ENCODE measurements around the gene PSMC5.

PSMC5 gene

DNA sequence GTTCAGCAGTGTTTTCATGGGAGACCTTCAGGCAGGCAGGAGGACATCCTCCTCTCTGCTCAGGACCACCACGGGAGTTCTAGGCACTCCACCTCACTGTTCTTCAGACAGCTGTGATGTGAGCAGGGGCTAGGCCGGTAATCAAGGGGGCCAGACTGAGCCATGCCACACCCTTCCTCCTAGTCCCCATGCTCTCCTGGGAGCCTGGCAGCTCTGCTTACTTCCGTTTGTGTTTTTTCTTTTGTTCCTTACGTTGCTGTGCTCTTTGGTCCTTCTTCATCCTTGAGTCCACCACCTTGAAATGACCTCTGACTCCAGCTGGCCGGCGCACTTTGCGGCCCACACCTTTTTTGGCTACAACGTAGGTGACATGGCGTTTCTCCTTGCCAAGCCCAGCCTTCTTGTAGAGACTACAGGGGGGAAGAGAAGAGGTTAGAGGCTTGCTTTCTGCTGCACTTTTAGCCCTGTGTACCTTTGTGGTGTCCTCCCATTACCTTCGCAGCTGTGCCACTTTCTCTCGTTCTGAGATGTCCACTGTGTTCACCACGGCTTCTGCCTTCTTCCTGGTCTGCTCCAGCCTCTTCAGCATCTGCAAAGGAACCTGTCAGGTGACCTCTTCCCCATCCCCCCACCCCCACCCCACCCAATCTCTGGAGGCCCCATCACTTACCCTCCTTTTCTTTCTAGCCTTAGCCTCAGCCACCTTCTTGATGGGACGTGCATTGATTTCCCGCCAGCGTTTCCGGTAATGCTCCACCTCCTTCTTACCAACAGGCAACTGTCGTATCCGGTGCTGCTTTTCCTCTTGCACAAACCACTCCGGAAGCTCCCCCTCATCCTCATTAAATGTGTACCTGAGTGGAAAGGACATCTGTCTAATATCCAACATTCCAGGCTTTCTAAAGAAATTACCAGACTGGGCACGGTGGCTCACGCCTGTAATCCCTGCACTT, 7.4 kb upstream of the PSMC5 start:
- H3K27ac ChIP-seq (ENCODE audit: low read depth, low read length): peak overlapping the region; percentile 0
- H3K9me3 ChIP-seq (ENCODE audit: control insufficient read depth in 5 of 5, low read length in 5 of 5): no peaks in the 10 kb centered on the region
- H3K4me1 ChIP-seq (ENCODE audit: control insufficient read depth in 5 of 5, insufficient read depth in 5 of 5, low read length in 5 of 5): peaks cover 0 to 10% (median 0%) of the 10 kb centered on the region in 5 donors
- H3K9ac ChIP-seq (ENCODE audit: low read length in 5 of 5): peak overlapping the region in 1 of 5 donors; percentile 18
- no peaks in the 10 kb centered on the region for H3K27me3 ChIP-seq (ENCODE audit: control insufficient read depth in 5 of 5, insufficient read depth in 4 of 5, low read length in 5 of 5)
- peaks cover 46 to 98% (median 97%) of the 10 kb centered on the region in 5 donors for H3K36me3 ChIP-seq (ENCODE audit: control insufficient read depth in 5 of 5, insufficient read depth in 5 of 5, low read length in 5 of 5)
- no peak overlapping the region for H3K4me3 ChIP-seq (ENCODE audit: low read depth in 1 of 5, low read length in 5 of 5)

DNA sequence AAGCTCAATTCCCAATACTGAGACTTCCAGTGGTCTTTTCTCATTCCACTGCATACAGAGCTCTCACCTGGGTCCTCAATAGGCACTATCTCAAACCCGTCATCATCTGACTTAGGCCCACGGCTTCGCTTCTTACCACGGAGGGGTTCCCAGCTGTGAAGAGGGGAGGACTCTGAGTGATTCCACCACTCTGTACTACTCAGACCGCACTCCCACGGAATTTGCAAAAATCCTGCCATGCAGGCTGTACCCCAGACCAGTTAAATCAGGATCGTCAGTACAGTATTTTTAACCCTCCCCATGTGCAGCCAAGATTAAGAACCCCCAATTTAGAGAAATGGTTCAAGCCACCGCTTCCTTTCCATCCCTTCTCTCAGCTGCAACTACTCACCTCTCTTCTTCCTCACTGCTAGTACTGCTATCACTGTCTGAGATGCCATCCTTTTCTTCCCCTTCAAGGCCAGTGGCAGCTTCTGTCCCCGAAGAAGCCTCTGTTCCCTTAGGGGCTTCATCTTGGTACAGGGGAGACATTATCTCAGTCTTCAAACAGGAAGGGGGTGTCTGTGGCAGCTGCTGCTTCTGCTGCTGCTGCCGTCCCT, 6.2 kb upstream of the PSMC5 start:
- Histone ChIP-seq H3K36me3 (ENCODE audit: control insufficient read depth in 5 of 5, insufficient read depth in 5 of 5, low read length in 5 of 5) (peaks cover 38 to 96% (median 95%) of the 10 kb centered on the region in 5 donors), H3K9ac (ENCODE audit: low read length in 5 of 5) (no peak overlapping the region), H3K27ac (ENCODE audit: low read depth, low read length) (no peak overlapping the region), H3K27me3 (ENCODE audit: control insufficient read depth in 5 of 5, insufficient read depth in 4 of 5, low read length in 5 of 5) (no peaks in the 10 kb centered on the region), H3K4me3 (ENCODE audit: low read depth in 1 of 5, low read length in 5 of 5) (no peak overlapping the region), H3K9me3 (ENCODE audit: control insufficient read depth in 5 of 5, low read length in 5 of 5) (no peaks in the 10 kb centered on the region), H3K4me1 (ENCODE audit: control insufficient read depth in 5 of 5, insufficient read depth in 5 of 5, low read length in 5 of 5) (peaks cover under 1 to 16% (median 9%) of the 10 kb centered on the region in 5 donors)

DNA sequence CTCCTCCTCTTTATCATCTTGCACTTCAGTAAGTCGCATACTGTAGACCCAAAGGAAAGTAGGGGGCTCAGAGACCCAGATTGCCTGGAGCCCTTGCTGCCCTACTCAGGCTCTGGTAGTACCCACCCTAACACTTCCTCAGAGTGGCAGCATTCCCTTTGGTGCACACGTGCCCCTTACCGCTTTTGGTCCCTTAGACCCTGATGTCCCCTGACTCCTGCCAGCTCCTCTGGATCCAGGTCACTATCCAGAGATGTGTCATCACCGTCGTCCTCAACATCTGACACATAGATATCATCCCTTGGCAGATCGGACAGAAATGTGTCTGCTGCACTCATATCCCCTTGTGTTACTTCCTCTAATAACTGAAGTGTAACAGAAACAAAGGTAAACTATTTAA, 5.4 kb upstream of the PSMC5 start:
- no peak overlapping the region for H3K27ac ChIP-seq (ENCODE audit: low read depth, low read length)
- no peak overlapping the region for H3K9ac ChIP-seq (ENCODE audit: low read length in 5 of 5)
- peaks cover 31 to 89% (median 87%) of the 10 kb centered on the region in 5 donors for H3K36me3 ChIP-seq (ENCODE audit: control insufficient read depth in 5 of 5, insufficient read depth in 5 of 5, low read length in 5 of 5)
- H3K27me3 ChIP-seq (ENCODE audit: control insufficient read depth in 5 of 5, insufficient read depth in 4 of 5, low read length in 5 of 5): no peaks in the 10 kb centered on the region
- H3K9me3 ChIP-seq (ENCODE audit: control insufficient read depth in 5 of 5, low read length in 5 of 5): no peaks in the 10 kb centered on the region
- H3K4me3 ChIP-seq (ENCODE audit: low read depth in 1 of 5, low read length in 5 of 5): no peak overlapping the region
- H3K4me1 ChIP-seq (ENCODE audit: control insufficient read depth in 5 of 5, insufficient read depth in 5 of 5, low read length in 5 of 5): peaks cover 4 to 22% (median 15%) of the 10 kb centered on the region in 5 donors

DNA sequence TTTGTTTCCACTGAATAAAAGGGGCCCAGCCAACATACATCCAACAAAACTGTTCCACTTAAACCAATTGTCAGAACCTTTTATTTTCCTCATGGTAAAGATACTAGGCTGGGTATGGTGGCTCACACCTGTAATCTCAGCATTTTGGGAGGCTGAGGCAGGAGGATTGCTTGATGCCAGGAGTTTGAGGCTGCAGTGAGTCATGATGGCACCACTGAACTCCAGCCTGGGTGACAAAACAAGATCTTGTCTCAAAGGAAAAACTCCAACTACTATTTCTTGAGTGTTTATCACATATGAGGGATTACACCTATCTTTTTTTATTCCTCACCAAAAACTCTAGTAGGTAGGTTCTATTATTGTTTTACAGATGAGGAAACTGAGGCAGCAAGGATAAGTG, 4.7 kb upstream of the PSMC5 start:
- H3K9ac ChIP-seq (ENCODE audit: low read length in 5 of 5): no peak overlapping the region

DNA sequence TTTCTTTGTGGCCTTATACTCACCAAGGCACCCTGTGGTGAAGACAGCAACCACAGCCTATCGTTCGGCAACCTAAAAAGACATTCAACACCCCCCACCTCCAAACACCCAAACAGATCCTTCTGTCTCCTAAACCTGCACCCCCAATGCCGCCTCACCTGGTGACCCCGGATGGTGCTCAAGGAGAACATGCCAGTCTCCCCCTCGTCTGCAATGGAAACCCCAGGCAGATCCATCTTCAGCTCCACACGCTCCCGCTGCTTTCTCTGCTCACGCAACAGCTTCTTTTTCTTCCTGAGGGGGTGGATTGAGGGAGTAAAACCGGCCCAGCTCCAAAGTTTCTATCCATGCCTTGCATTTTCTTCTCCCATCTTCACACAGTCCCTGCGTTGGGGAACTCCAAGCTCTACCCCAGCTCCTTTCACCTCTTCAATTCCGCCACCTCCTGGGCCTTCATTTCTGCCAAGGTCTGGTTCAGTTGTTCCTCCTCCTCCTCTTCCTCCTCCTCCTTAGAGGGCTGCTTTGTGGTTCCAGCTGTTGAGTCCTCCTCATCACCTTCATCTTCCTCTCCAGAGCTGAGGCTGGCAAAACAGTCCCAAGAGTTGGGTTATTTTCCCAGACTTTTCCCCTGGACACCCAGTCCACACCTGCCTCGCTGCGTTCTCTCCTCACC, 3.4 kb upstream of the PSMC5 start:
- Histone ChIP-seq H3K27ac (ENCODE audit: low read depth, low read length) (no peak overlapping the region), H3K36me3 (ENCODE audit: control insufficient read depth in 5 of 5, insufficient read depth in 5 of 5, low read length in 5 of 5) (peaks cover 20 to 69% (median 67%) of the 10 kb centered on the region in 5 donors)

More for the DNA sequence above, 4.7 kb upstream of the PSMC5 start:
- H3K27ac ChIP-seq (ENCODE audit: low read depth, low read length): no peak overlapping the region
- peaks cover 4 to 22% (median 15%) of the 10 kb centered on the region in 5 donors for H3K4me1 ChIP-seq (ENCODE audit: control insufficient read depth in 5 of 5, insufficient read depth in 5 of 5, low read length in 5 of 5)
- peaks cover 25 to 81% (median 80%) of the 10 kb centered on the region in 5 donors for H3K36me3 ChIP-seq (ENCODE audit: control insufficient read depth in 5 of 5, insufficient read depth in 5 of 5, low read length in 5 of 5)
- H3K9me3 ChIP-seq (ENCODE audit: control insufficient read depth in 5 of 5, low read length in 5 of 5): no peaks in the 10 kb centered on the region
- H3K4me3 ChIP-seq (ENCODE audit: low read depth in 1 of 5, low read length in 5 of 5): no peak overlapping the region
- no peaks in the 10 kb centered on the region for H3K27me3 ChIP-seq (ENCODE audit: control insufficient read depth in 5 of 5, insufficient read depth in 4 of 5, low read length in 5 of 5)

DNA sequence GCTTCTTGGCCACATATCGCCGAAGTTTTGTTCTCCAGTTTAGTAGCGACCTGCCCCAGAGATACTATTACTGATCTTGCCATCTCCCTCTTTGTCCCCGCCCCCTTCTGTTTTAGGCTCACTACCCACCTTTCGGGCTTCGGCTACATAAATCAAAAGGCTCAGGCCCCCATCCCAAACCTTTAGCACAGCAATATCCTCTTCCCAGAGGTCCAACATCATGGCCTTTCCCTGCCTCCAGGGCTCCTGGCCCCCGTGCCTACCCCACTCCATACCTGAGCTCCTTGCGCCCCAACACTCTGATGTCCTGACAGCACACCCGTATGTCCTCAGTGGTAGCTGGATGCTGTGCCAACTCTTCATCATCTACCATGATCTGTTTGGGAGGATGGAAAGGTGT, 2.9 kb upstream of the PSMC5 start:
- Histone ChIP-seq H3K9me3 (ENCODE audit: control insufficient read depth in 5 of 5, low read length in 5 of 5) (no peaks in the 10 kb centered on the region), H3K4me1 (ENCODE audit: control insufficient read depth in 5 of 5, insufficient read depth in 5 of 5, low read length in 5 of 5) (peaks cover 12 to 33% (median 31%) of the 10 kb centered on the region in 5 donors), H3K36me3 (ENCODE audit: control insufficient read depth in 5 of 5, insufficient read depth in 5 of 5, low read length in 5 of 5) (peaks cover 15 to 68% (median 65%) of the 10 kb centered on the region in 5 donors), H3K27me3 (ENCODE audit: control insufficient read depth in 5 of 5, insufficient read depth in 4 of 5, low read length in 5 of 5) (no peaks in the 10 kb centered on the region), H3K27ac (ENCODE audit: low read depth, low read length) (no peak overlapping the region), H3K9ac (ENCODE audit: low read length in 5 of 5) (no peak overlapping the region), H3K4me3 (ENCODE audit: low read depth in 1 of 5, low read length in 5 of 5) (no peak overlapping the region)

More for the DNA sequence above, 3.4 kb upstream of the PSMC5 start:
- no peak overlapping the region for H3K4me3 ChIP-seq (ENCODE audit: low read depth in 1 of 5, low read length in 5 of 5)
- peaks cover 12 to 34% (median 28%) of the 10 kb centered on the region in 5 donors for H3K4me1 ChIP-seq (ENCODE audit: control insufficient read depth in 5 of 5, insufficient read depth in 5 of 5, low read length in 5 of 5)
- H3K9ac ChIP-seq (ENCODE audit: low read length in 5 of 5): no peak overlapping the region
- H3K9me3 ChIP-seq (ENCODE audit: control insufficient read depth in 5 of 5, low read length in 5 of 5): no peaks in the 10 kb centered on the region
- no peaks in the 10 kb centered on the region for H3K27me3 ChIP-seq (ENCODE audit: control insufficient read depth in 5 of 5, insufficient read depth in 4 of 5, low read length in 5 of 5)

DNA sequence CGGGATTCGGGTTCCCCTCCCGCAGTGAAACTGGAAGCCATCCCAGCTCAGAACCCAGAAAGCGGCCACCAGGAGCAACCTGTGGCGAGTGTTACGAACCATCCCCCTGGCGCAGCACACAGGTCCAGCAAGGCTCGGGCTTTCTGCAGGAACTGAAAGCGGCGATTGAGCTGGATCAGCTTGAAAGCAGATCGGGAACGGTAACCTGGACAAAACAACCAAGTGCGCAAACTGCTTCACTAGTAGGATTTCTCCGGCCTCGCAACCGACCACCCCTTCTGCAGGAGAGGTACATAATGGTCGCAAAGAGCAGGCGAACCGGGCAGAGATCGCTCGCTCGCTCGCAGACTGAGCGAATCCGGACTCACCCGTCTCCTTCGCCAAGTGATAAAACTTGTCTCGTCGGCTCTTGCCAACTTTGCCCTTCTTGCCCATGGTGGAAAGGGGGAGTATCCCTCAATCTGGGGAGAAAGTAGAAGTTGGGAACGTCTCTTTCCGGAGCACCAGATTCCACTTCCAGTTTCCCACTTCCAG, 696 bp upstream of the PSMC5 start:
- Histone ChIP-seq H3K27me3 (ENCODE audit: control insufficient read depth in 5 of 5, insufficient read depth in 4 of 5, low read length in 5 of 5) (no peaks in the 10 kb centered on the region), H3K9me3 (ENCODE audit: control insufficient read depth in 5 of 5, low read length in 5 of 5) (no peaks in the 10 kb centered on the region), H3K4me1 (ENCODE audit: control insufficient read depth in 5 of 5, insufficient read depth in 5 of 5, low read length in 5 of 5) (peaks cover 12 to 31% (median 24%) of the 10 kb centered on the region in 5 donors), H3K9ac (ENCODE audit: low read length in 5 of 5) (peak overlapping the region; percentile 70 to 89 (median 85)), H3K27ac (ENCODE audit: low read depth, low read length) (peak overlapping the region; percentile 97), H3K4me3 (ENCODE audit: low read depth in 1 of 5, low read length in 5 of 5) (peak overlapping the region; percentile 87 to 98 (median 93)), H3K36me3 (ENCODE audit: control insufficient read depth in 5 of 5, insufficient read depth in 5 of 5, low read length in 5 of 5) (peaks cover 10 to 69% (median 67%) of the 10 kb centered on the region in 5 donors)

DNA sequence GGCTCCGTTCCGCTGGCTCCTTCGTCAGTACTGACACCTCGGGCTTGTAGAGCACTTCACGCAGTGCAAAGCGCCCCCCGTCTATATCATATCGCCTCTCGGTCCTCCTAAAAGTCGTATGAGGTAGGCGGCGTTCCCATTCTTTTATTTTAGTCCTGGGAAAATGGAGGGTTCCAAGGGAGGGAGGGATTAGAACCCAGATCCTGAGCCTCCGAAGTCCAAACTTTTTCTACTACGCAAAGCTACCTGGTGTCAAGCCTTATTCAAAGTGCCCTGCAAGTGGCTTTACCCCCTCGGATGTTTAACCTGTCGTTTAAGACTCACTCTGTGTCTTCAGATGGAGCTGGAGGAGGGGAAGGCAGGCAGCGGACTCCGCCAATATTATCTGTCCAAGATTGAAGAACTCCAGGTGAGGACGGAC, 580 bp downstream of the PSMC5 start:
- Histone ChIP-seq H3K27me3 (ENCODE audit: control insufficient read depth in 5 of 5, insufficient read depth in 4 of 5, low read length in 5 of 5) (no peaks in the 10 kb centered on the region), H3K9me3 (ENCODE audit: control insufficient read depth in 5 of 5, low read length in 5 of 5) (no peaks in the 10 kb centered on the region), H3K4me1 (ENCODE audit: control insufficient read depth in 5 of 5, insufficient read depth in 5 of 5, low read length in 5 of 5) (peaks cover 12 to 35% (median 24%) of the 10 kb centered on the region in 5 donors), H3K4me3 (ENCODE audit: low read depth in 1 of 5, low read length in 5 of 5) (peak overlapping the region; percentile 87 to 96 (median 90)), H3K36me3 (ENCODE audit: control insufficient read depth in 5 of 5, insufficient read depth in 5 of 5, low read length in 5 of 5) (peaks cover 2 to 69% (median 67%) of the 10 kb centered on the region in 5 donors), H3K27ac (ENCODE audit: low read depth, low read length) (peak overlapping the region; percentile 97), H3K9ac (ENCODE audit: low read length in 5 of 5) (peak overlapping the region; percentile 70 to 89 (median 85))

DNA sequence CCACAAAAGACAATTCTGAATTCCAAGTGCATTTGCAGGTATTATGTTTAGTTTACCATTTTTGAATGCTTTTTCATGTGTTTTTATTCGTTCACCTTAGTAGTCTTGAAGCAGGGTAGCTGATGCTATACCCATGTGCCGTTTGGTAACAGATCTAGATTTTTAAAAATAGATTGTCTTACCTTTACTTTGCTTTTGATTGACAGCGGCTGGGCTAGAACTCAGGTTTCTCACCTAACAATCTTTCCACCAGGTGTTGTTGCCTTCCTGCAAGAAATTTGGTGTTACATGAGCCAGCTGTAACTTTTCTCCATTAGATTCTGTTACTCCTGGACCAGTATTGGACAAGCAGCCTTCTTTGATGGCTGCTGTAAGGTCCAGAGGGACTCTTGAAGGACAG, 1.7 kb downstream of the PSMC5 start:
- peaks cover 12 to 35% (median 24%) of the 10 kb centered on the region in 5 donors for H3K4me1 ChIP-seq (ENCODE audit: control insufficient read depth in 5 of 5, insufficient read depth in 5 of 5, low read length in 5 of 5)
- no peaks in the 10 kb centered on the region for H3K9me3 ChIP-seq (ENCODE audit: control insufficient read depth in 5 of 5, low read length in 5 of 5)
- H3K27me3 ChIP-seq (ENCODE audit: control insufficient read depth in 5 of 5, insufficient read depth in 4 of 5, low read length in 5 of 5): no peaks in the 10 kb centered on the region
- H3K9ac ChIP-seq (ENCODE audit: low read length in 5 of 5): no peak overlapping the region
- H3K27ac ChIP-seq (ENCODE audit: low read depth, low read length): no peak overlapping the region
- no peak overlapping the region for H3K4me3 ChIP-seq (ENCODE audit: low read depth in 1 of 5, low read length in 5 of 5)
- peaks cover 0 to 69% (median 68%) of the 10 kb centered on the region in 5 donors for H3K36me3 ChIP-seq (ENCODE audit: control insufficient read depth in 5 of 5, insufficient read depth in 5 of 5, low read length in 5 of 5)

Data from subcutaneous abdominal adipose tissue (tissue), 5 donors.